GM19099 (cell line): ENCODE results near the gene DVL1.

Source experiments
- POLR2A ChIP-seq: IDR thresholded peaks from 3 replicates; pipeline ENCODE4 v1.6.1; 2011; ENCODE audit warnings: low read depth; ENCODE audit not compliant: insufficient read length; ENCODE audit errors: extremely low read depth

DVL1 gene

DNA sequence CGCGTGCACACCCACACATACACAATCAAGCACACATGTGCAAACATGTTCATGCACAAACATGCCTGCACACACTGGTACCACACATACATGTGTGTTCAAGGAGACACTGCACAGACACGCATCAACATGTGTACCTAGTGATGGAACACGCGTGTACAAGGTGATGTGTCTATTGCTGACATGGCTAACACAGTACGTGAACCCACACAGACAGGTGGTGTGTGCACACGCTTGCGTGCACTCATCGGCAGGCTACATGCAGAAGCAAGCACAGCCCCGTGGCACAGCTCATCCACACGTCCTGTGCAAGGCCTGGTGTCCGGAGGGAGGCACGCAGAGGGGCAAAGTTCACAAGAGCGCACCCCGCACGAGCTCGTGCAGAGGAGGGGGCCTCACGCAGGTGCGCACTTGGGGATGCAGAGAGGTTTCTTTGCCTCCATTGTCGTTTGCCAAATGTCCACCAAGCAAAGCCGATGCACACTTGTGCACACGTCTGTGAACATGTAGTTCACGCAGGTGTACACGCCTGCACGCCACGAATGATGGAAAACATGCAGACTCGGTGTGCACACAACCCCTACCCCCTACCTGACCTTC is 42.5 kb downstream of the DVL1 start:
- no peak for TF ChIP-seq POLR2A

DNA sequence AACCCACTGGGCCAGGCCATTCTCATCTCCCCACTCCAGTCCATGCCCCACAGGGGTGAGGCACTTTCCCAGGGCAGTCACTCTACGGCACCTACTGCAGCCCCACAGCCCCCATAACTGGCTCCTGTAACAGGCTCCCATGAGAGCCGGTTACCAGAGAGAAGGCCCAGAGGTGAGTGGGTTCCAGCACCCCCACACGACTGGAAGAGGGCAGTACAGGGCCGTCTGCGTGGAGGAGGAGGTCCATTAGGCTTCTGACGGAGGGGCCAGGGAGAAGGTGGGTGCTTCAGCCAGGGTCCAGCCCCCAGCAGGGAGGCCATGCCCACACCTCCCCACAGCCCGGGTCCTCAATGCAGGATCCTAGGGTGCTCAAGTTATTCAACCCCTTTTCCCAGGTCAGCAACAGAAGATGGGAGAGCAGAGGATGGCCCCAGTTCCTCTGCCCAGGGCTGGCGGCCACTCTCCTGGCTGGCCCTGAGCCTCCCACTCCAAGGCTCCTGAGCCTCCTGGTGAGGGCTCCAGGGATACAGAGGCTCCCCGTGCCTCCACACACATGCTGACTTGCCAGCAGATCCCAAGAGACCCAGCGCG is 43.1 kb downstream of the DVL1 start:
- TF ChIP-seq POLR2A, result no peak

DNA sequence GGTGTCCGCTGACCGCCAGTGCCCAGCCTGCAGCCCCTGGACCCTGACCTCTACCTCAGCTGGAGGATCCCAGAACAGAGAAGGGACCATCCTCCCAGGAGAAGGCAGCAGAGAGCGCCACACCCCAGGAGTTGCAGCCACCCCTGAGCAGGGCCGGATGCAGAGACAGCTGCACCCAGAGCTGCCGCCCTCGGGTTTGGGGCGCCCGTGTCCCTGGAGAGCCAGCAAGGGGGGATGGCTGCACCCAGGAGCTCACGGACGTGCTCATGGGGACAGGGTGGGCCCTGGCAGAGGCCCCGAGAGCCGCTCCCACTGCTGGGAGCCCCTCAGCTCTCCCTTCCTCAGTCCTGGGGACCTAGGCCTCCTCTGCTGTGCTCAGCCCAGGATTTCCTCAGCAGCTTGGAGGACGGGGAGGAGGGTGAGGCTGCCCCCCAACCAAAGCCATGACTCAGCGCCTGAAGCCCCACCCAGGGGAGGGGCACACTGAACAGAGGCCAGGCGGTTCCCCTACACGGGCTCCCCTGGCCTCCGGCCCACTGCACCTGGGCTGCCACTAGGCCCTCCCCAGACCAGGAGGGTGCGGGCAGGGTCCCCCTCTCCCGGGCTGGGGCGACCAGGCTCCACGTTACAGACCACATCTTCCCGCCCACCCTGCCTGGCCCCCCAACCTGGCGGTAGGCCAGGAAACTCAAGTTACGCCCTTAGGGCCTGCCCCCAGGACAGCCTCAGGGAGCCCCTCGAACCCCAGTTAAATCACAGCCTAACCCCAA is 43.7 kb downstream of the DVL1 start:
- peak; percentile 42 for TF ChIP-seq POLR2A

DNA sequence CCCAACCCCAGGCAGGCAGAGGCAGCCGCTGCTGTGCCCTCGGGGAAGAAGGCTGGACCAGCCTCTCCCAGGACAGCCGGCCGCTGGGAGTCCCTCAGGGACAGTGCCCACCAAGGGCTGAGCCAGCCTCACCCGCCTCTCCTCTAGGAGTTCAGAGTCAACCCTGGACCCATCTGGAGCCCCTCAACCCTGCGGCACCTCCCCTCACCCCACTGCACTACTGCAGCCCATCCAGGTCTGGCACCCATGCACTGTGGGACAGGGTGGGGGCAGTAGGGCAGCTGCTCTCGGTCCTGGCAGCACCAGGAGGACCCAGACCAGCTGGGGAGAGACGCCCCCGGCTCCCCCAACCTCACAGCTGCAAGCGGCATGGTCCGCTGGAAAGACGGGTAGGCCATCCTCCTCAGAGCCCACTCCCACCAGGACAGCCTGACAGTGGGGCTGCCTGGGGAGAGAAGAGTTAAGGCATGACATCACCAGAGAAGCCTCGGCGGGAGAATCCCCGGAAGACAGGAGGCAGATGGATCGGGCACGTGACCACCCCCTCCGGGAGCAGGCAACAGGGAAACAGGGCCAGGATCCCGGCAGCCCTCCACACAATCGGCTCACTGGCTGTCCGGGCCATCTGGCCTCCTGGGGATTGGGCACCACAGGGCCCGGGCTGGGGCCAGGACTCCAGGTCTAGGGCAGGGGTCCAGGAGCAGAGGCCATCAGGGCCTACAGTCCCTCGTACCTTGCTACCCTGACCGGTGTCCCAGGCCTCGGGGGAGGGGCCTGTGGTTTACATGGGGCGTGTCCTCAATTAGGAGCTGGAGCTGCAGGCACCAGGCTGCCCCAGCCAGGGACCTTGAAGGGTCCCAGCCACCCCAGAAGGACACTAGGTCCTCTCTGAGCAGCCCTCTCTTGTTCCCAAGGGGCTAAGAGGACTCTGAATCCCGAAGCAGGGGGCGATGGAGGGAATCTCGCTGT is 44.6 kb downstream of the DVL1 start:
- no peak for TF ChIP-seq POLR2A

DNA sequence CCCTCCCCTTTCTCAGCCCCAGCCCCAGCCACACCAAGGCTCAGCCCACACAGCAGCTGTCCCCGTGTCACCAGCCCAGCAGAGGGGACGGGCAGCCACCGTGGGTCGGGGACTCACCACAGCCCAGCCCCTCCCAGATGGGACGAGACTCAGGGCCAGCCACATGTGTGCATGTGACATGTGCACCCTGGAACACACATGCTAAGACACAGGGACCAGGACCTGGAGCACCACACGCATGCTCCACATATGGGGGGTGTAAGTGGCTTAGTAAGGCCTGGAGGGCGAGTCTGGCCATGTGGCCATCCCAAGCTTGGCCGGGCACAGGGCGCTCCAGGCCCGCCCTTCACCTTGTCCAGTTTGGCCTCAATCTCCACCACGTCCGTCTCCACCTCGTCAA is 45.5 kb downstream of the DVL1 start:
- TF ChIP-seq POLR2A, result no peak

DNA sequence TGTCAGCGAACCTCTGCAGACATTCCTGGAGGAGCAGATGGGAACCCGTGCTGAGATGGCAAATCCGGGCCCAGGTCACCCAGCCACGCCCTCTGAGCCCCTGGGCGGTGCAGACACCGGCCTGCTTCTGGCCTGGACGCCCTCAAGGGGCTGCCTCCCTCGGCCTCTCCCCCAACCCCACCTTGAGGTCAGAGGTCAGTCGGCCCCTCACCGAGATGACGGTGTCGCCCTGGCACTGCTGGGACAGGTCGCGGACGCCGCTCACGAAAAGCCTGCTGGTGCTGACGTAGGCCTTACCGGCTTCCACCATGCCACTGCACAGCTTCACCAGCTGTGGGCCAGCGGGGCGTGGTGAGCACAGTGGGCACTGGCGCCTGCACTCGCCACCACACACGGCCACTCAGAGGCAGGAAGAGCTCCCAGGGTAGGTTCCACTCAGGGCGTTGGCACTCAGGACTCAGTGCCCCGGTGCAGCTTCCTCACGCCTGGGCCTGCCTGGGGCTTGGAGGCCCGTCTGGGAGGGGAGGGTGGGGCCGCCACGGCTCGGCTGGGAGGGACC is 46.2 kb downstream of the DVL1 start:
- TF ChIP-seq POLR2A, result no peak

DNA sequence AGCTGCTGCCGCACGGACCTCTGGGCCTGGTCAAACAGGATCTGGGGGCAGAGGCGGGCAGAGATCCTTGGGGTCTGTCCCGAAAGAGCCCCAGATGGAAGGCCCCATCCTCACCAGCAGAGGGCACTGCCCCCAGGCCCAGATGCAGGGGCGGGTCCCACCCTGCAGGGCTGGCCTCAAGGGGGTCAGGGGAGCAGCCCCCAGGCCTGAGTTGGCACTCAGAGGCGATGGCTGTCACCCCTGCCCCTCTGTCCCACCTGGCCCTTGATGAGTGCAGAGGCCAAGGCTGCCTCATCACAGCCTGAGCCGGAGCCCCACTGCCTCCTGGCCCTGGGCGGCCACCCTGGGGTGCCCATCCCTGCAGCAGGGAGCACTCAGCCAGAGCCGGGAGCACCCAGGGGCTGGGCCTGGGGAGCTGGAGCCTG is 47.2 kb downstream of the DVL1 start:
- TF ChIP-seq POLR2A, result no peak

DNA sequence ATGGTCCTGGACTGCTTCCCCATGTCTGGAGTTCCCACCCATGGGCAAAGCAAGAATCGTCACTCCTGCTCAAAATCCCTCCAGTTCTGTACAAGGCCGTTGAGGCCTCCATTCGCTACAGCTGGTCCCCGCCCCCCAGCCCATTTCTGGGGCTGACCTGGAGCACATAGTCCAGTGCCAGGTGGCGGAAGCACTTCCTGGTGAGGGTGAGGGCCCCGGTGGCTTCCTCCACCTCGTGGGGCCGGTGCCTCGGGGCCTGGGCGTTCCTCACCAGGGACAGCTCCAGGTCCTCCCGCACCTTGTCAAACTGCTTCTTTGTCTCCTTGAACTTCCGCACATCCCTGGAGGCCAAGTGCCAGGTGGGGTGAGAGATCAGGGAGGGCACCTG is 48.9 kb downstream of the DVL1 start:
- no peak for TF ChIP-seq POLR2A

DNA sequence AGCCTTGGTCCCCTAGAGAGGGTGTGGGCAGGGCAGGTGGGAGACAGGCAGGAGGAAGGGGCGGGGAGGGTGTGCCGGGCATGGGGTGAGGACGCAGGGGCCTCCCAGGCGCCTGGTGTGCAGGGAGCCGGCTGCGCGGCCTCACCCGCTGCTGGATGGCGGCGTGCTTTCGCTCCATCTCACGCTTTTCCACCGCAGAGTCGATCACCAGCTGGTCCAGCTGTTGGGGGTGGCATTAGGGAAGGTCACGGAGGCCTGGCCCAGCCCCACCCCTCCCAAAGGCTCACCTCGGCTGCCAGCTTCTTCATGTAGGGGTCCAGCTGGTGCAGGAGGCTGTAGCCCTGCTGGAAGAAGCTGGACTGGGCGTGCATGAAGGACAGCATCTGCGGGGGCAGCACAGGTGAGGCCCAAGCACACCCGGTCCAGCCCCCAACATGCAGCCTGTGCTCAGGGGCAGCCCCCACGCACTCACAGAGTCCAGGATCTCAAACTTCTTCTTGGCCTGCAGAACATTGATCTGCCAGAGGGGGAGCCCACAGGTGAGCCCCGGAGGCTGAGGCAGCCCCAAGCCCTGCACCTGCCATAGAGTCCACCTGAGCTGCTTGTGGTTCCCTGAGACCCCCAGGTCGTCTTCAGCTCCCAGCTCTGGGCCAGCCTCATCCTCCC is 49.4 kb downstream of the DVL1 start:
- TF ChIP-seq POLR2A, result no peak

DNA sequence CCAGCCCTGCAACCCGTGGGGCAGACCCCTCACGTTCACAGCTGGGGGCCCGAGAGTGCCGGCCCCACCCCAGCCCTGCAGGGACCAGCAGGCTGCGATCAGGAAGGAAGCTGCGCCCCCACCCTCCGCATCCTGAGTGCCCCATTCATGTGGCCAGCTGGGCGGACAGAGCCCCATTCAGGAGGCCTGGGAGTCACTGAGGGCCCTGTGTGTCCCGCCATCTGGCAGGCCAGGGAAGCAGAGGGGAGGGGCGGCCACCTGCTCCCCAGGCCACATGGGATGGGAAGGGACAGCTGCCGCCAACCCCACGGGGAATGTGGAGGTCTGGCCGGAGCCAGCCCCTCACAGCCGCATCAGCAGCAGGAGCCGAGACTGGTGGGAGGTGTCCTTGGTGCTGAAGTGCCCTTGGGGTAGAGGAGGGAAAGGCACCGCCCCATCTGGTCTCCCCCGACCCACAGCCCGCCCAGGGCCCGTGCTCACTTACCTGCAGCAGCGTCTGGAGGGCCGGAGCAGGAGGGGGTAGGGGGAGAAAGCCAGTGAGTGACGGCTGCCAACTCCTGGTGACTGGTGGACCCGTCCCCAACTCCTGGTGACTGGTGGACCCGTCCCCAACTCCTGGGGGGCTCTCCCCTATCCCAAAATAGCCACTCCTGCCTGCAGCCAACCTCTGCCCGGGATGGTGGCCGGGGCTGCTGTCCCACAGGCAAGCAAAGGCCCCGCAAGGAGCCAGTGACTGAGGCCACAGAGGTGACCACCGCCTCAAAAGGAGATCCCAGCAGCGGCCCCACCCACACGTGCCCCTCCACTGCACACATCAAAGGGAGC is 50.1 kb downstream of the DVL1 start:
- no peak for TF ChIP-seq POLR2A

DNA sequence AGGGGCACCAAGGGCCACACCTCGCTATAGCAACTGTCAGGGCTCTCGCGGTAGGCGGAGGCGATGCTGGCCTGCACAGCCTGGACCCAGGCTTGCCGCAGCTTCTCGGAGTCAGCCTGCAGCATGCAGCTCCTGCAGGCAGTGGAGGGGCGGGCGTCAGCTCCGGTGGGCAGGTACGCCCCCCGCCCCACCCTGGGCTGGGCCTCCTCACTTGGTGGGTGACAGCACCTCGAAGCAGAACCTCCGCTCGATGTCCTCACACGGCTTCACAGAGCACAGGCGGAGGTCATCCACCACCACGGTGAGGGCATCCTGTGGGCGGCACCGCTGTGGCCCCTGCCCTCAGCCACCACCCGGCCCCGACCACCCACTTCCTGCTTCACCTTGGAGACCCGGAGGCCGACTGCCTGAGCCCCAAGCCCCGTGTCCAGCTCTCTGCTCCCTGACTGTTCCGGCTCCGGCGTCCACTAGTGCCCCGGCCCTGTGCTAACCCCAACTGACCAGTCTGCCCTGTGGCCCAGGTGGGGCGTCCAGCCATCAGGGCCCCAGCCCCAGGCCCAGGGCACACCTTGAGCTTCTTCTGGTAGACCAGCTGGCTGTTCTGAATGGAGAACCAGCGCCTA is 51.3 kb downstream of the DVL1 start:
- no peak for TF ChIP-seq POLR2A

DNA sequence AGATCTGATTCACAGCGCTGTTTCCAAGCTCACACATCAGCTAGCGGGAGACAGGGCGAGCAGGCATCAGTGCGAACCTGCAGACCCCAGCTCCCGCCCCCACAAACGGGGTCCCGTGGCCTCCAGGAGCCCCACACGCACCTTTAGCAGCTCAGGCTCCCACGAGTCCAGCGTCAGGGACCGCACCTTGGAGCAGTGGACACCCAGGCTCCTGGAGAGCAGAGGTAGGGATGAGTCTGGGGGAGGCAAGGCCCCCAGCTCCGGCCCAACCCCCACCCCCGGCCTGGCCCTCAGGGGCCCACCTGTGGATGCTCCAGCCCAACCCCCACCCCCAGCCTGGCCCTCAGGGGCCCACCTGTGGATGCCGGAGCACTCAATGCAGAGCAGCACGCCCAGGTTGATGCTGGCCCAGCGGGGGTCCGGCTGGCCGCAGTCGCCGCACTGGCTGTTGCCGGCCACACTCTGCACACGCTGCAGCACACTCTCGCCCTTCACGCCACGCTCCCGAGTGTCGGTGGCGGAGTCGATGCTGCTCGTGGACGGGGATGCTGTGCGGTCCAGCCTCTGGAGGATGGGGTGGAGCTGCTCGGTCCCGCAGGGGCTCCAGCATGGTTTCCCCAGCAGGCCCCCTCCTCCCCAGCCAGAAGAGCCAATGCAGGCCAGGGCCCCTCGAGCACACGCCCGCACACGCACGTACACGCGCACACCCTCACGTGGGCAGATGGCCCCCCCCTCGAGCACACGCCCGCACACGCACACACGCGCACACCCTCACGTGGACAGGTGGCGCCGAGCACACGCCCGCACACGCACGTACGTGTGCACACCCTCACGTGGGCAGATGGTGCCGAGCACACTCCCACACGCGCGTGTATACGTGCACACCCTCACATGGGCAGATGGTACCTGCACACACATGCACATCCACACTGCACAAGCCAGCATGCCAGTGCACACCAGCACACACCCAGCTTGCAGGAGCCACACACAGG is 52.9 kb downstream of the DVL1 start:
- no peak for TF ChIP-seq POLR2A
